ENCODE results near the gene CFAP46. TPM values are rescaled to one million over a fixed set of nuclear protein-coding genes. Genes with fewer than 3 reads are reported as not detected.
A peak's percentile ranks its signal among the peaks of the same experiment; 100 is the strongest.

Gene CFAP46
- total RNA-seq, 4 donors from 2014 or later, result not detected

- Histone ChIP-seq H3K4me1 (no peaks in the 10 kb centered on the region), H3K9me3 (no peaks in the 10 kb centered on the region), H3K36me3 (no peaks in the 10 kb centered on the region), H3K4me3 (no peak overlapping the region), H3K27ac (no peak overlapping the region), H3K27me3 (no peaks in the 10 kb centered on the region)
- peak in 2 of 3 donors; percentile 24 to 40 for DNase-seq
- TF ChIP-seq POLR2A (IDR thresholded peaks at IDR 0.05) (no peak), CTCF (IDR thresholded peaks at IDR 0.05) (no peak)
Measured at GRCh38 chr10:132867801-132868644, 74.3 kb downstream of the CFAP46 start.

GRCh38 chr10:132866601-132867381 lies 75.6 kb downstream of the CFAP46 start:
- no peaks in the 10 kb centered on the region for H3K36me3 ChIP-seq
- H3K4me1 ChIP-seq, result no peaks in the 10 kb centered on the region
- H3K4me3 ChIP-seq, result no peak overlapping the region
- TF ChIP-seq POLR2A (IDR thresholded peaks at IDR 0.05), result no peak
- TF ChIP-seq CTCF (IDR thresholded peaks at IDR 0.05), result no peak
- DNase-seq, result peak in 2 of 3 donors; percentile 16 to 30
- H3K27ac ChIP-seq, result no peak overlapping the region
- H3K27me3 ChIP-seq, result no peaks in the 10 kb centered on the region
- no peaks in the 10 kb centered on the region for H3K9me3 ChIP-seq

- no peaks in the 10 kb centered on the region for H3K27me3 ChIP-seq
- DNase-seq, result peak in 2 of 3 donors; percentile 37 to 44
- H3K27ac ChIP-seq, result no peak overlapping the region
- no peak for TF ChIP-seq CTCF (IDR thresholded peaks at IDR 0.05)
- no peak for TF ChIP-seq POLR2A (IDR thresholded peaks at IDR 0.05)
- no peaks in the 10 kb centered on the region for H3K4me1 ChIP-seq
- H3K36me3 ChIP-seq, result no peaks in the 10 kb centered on the region
- H3K4me3 ChIP-seq, result no peak overlapping the region
- no peaks in the 10 kb centered on the region for H3K9me3 ChIP-seq
Measured at GRCh38 chr10:132865851-132866600, 76.3 kb downstream of the CFAP46 start.

GRCh38 chr10:132865171-132865631 lies 77.2 kb downstream of the CFAP46 start:
- Histone ChIP-seq H3K4me3 (no peak overlapping the region), H3K27ac (no peak overlapping the region), H3K4me1 (no peaks in the 10 kb centered on the region), H3K36me3 (no peaks in the 10 kb centered on the region), H3K9me3 (no peaks in the 10 kb centered on the region), H3K27me3 (no peaks in the 10 kb centered on the region)
- TF ChIP-seq POLR2A (IDR thresholded peaks at IDR 0.05) (no peak), CTCF (IDR thresholded peaks at IDR 0.05) (no peak)
- peak in 1 of 3 donors; percentile 17 for DNase-seq

Data from Peyer's patch (tissue), 4 donors.